ENCODE measurements around the gene ADPGK. TPM values are rescaled to one million over a fixed set of nuclear protein-coding genes. Genes with fewer than 3 reads are reported as not detected.
"Not testable (repeated sequence)": the region's sequence is repeated elsewhere in the genome, so short reads cannot be mapped to it uniquely, and the experiment has no call there.

The ADPGK gene
- total RNA-seq, 1 donor: 43.9 TPM

GRCh38 chr15:72820278-72820677, 36.7 kb upstream of the ADPGK start:
- no peak for DNase-seq (ENCODE audit: low read depth)
- no peak overlapping the region for H3K4me3 ChIP-seq (ENCODE audit: low read depth, low read length)
- TF ChIP-seq, protein P1, sequence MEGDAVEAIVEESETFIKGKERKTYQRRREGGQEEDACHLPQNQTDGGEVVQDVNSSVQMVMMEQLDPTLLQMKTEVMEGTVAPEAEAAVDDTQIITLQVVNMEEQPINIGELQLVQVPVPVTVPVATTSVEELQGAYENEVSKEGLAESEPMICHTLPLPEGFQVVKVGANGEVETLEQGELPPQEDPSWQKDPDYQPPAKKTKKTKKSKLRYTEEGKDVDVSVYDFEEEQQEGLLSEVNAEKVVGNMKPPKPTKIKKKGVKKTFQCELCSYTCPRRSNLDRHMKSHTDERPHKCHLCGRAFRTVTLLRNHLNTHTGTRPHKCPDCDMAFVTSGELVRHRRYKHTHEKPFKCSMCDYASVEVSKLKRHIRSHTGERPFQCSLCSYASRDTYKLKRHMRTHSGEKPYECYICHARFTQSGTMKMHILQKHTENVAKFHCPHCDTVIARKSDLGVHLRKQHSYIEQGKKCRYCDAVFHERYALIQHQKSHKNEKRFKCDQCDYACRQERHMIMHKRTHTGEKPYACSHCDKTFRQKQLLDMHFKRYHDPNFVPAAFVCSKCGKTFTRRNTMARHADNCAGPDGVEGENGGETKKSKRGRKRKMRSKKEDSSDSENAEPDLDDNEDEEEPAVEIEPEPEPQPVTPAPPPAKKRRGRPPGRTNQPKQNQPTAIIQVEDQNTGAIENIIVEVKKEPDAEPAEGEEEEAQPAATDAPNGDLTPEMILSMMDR (IDR thresholded peaks at IDR 0.05; ENCODE audit: insufficient read depth, low read length): no peak

DNA sequence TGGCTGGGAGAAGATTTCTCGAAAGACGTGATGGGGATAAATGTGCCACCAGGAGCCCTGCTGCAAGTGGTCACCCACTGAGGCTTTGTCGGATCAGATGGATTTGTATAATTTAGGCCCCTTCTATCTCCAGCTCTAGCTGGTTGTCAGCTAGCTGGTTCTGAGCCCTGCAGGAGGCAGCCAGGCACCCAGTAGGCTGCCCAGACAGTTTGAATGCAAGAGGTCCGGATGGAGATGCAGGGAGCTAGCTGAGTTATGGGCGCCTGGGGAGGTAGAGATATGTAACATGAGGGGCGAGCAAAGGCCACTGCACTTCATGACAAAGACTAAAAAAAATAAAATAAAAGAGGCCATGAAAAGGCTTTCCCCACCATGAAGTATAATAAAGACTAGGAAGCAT, 35.1 kb upstream of the ADPGK start:
- no peak overlapping the region for H3K4me3 ChIP-seq (ENCODE audit: low read depth, low read length)
- DNase-seq (ENCODE audit: low read depth): no peak
- TF ChIP-seq, protein P1 (IDR thresholded peaks at IDR 0.05; ENCODE audit: insufficient read depth, low read length): no peak

GRCh38 chr15:72813345-72814004, 29.9 kb upstream of the ADPGK start:
- DNase-seq (ENCODE audit: low read depth): no peak
- H3K4me3 ChIP-seq (ENCODE audit: low read depth, low read length): no peak overlapping the region
- TF ChIP-seq, protein P1 (IDR thresholded peaks at IDR 0.05; ENCODE audit: insufficient read depth, low read length): no peak

DNA sequence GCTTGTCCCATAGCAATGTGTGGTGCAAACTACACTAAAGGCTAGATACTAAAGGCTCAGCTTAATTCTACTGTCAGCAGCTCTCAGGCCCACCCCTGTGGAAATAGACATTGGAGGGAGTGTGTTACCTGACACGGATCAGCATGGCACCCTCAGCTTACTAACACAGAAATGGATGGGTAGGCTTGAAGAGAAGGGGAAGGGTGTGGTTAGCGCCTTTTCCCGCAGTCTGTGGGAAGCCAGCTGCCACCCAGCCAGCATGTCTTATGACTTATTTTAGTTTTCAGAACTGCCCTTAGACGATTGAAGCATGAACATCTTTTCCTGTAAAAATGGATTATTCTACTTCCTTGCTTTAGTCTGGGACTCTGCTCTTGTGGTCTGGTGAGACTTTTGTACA, 25.8 kb upstream of the ADPGK start:
- TF ChIP-seq, protein P1 (IDR thresholded peaks at IDR 0.05; ENCODE audit: insufficient read depth, low read length): no peak
- no peak for DNase-seq (ENCODE audit: low read depth)
- no peak overlapping the region for H3K4me3 ChIP-seq (ENCODE audit: low read depth, low read length)

GRCh38 chr15:72807346-72807745, 23.8 kb upstream of the ADPGK start:
- not testable (repeated sequence) for DNase-seq (ENCODE audit: low read depth); H3K4me3 ChIP-seq (ENCODE audit: low read depth, low read length)

DNA sequence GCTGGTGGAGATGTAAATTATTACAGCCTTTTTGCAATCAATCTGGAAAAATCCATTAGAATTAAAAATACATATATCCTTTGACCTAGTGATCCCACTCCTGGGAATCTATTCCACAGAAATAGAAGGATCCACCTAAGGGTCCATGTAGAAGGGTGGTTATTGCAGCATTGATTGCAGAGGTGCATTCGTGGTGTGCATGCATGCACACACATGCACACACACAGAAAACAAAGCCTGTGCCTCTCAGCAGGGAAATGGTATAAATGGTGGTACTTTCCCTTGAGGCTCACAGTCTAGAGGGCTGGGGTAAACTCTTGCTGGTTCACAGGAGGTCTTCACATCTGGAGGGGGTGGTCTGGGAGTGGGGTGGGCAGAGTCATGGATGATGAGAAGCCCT, 19.4 kb upstream of the ADPGK start:
- TF ChIP-seq, protein P1 (IDR thresholded peaks at IDR 0.05; ENCODE audit: insufficient read depth, low read length): no peak
- H3K4me3 ChIP-seq (ENCODE audit: low read depth, low read length): no peak overlapping the region
- no peak for DNase-seq (ENCODE audit: low read depth)

- no peak for DNase-seq (ENCODE audit: low read depth)
- TF ChIP-seq, protein P1 (IDR thresholded peaks at IDR 0.05; ENCODE audit: insufficient read depth, low read length): no peak
- H3K4me3 ChIP-seq (ENCODE audit: low read depth, low read length): no peak overlapping the region
Measured at GRCh38 chr15:72801590-72802325, 18.2 kb upstream of the ADPGK start.

Measured in fibroblast of the aortic adventitia (primary cell).